Measurements from ENCODE around the gene PNMA6E.

The PNMA6E gene

GRCh38 chrX:153379971-153380581 is 21.1 kb downstream of the PNMA6E start:
- no peaks in the 10 kb centered on the region for H3K36me3 Mint-ChIP-seq (ENCODE audit: low read depth)
- peak overlapping the region in 1 of 3 experiments; percentile 17 for H3K27ac Mint-ChIP-seq
- H3K4me1 Mint-ChIP-seq, result no peaks in the 10 kb centered on the region
- no peaks in the 10 kb centered on the region for H3K27me3 Mint-ChIP-seq (ENCODE audit: low read depth)
- no peak for TF ChIP-seq CTCF (IDR thresholded peaks at IDR 0.05; ENCODE audit: unreplicated experiment in 3 of 3)
- H3K9me3 Mint-ChIP-seq, result peaks cover 16% of the 10 kb centered on the region
- no peak overlapping the region for H3K4me3 Mint-ChIP-seq

GRCh38 chrX:153379508-153379907 is 21.6 kb downstream of the PNMA6E start:
- H3K36me3 Mint-ChIP-seq (ENCODE audit: low read depth), result no peaks in the 10 kb centered on the region

GRCh38 chrX:153378607-153379006 is 22.5 kb downstream of the PNMA6E start:
- no peak for TF ChIP-seq CTCF (IDR thresholded peaks at IDR 0.05; ENCODE audit: unreplicated experiment in 3 of 3)
- no peaks in the 10 kb centered on the region for H3K36me3 Mint-ChIP-seq (ENCODE audit: low read depth)
- H3K27ac Mint-ChIP-seq, result no peak overlapping the region
- H3K4me3 Mint-ChIP-seq, result no peak overlapping the region
- no peaks in the 10 kb centered on the region for H3K4me1 Mint-ChIP-seq
- H3K9me3 Mint-ChIP-seq, result peaks cover 25% of the 10 kb centered on the region
- H3K27me3 Mint-ChIP-seq (ENCODE audit: low read depth), result no peaks in the 10 kb centered on the region

More at GRCh38 chrX:153379508-153379907, 21.6 kb downstream of the PNMA6E start:
- H3K27ac Mint-ChIP-seq, result no peak overlapping the region
- H3K4me1 Mint-ChIP-seq, result no peaks in the 10 kb centered on the region
- peaks cover 22% of the 10 kb centered on the region for H3K9me3 Mint-ChIP-seq
- H3K4me3 Mint-ChIP-seq, result no peak overlapping the region
- no peaks in the 10 kb centered on the region for H3K27me3 Mint-ChIP-seq (ENCODE audit: low read depth)
- no peak for TF ChIP-seq CTCF (IDR thresholded peaks at IDR 0.05; ENCODE audit: unreplicated experiment in 3 of 3)

GRCh38 chrX:153377727-153378126 is 23.4 kb downstream of the PNMA6E start:
- no peaks in the 10 kb centered on the region for H3K36me3 Mint-ChIP-seq (ENCODE audit: low read depth)
- H3K4me1 Mint-ChIP-seq, result no peaks in the 10 kb centered on the region
- H3K9me3 Mint-ChIP-seq, result peaks cover 28% of the 10 kb centered on the region
- no peaks in the 10 kb centered on the region for H3K27me3 Mint-ChIP-seq (ENCODE audit: low read depth)
- H3K27ac Mint-ChIP-seq, result no peak overlapping the region
- H3K4me3 Mint-ChIP-seq, result no peak overlapping the region
- TF ChIP-seq CTCF (IDR thresholded peaks at IDR 0.05; ENCODE audit: unreplicated experiment in 3 of 3), result no peak

- H3K4me1 Mint-ChIP-seq, result peaks cover 8% of the 10 kb centered on the region
- H3K9me3 Mint-ChIP-seq, result peaks cover 28% of the 10 kb centered on the region
- H3K4me3 Mint-ChIP-seq, result no peak overlapping the region
- H3K27me3 Mint-ChIP-seq (ENCODE audit: low read depth), result no peaks in the 10 kb centered on the region
- no peak overlapping the region for H3K27ac Mint-ChIP-seq
- TF ChIP-seq CTCF (IDR thresholded peaks at IDR 0.05; ENCODE audit: unreplicated experiment in 3 of 3), result no peak
- no peaks in the 10 kb centered on the region for H3K36me3 Mint-ChIP-seq (ENCODE audit: low read depth)
These were observed 25.6 kb downstream of the PNMA6E start for GRCh38 chrX:153375571-153375970.

- H3K27ac Mint-ChIP-seq, result no peak overlapping the region
- TF ChIP-seq CTCF (IDR thresholded peaks at IDR 0.05; ENCODE audit: unreplicated experiment in 3 of 3), result no peak
- no peaks in the 10 kb centered on the region for H3K36me3 Mint-ChIP-seq (ENCODE audit: low read depth)
- no peaks in the 10 kb centered on the region for H3K27me3 Mint-ChIP-seq (ENCODE audit: low read depth)
- peaks cover 8% of the 10 kb centered on the region for H3K4me1 Mint-ChIP-seq
- H3K4me3 Mint-ChIP-seq, result no peak overlapping the region
- peaks cover 29% of the 10 kb centered on the region for H3K9me3 Mint-ChIP-seq
These were observed 26.7 kb downstream of the PNMA6E start for GRCh38 chrX:153374426-153374825.
